AG09319 (cell line): ENCODE measurements around the gene ABITRAM.
"Not testable (repeated sequence)": the region's sequence is repeated elsewhere in the genome, so short reads cannot be mapped to it uniquely, and the experiment has no call there.

Experiments
- DNase-seq: peaks from one replicate; pipeline ENCODE4 v3.0.0-alpha.2; 2010; ENCODE audit warnings: low read depth; ENCODE audit errors: extremely low read depth
- TF ChIP-seq, protein P1 (sequence below): IDR thresholded peaks from 2 replicates; pipeline ENCODE4 v1.5.1; 2011; ENCODE audit warnings: low read depth, mild to moderate bottlenecking, inconsistent platforms, low read length, moderate library complexity

The ABITRAM gene

GRCh38 chr9:108960331-108960730, 26.1 kb downstream of the ABITRAM start:
- TF ChIP-seq, protein P1, sequence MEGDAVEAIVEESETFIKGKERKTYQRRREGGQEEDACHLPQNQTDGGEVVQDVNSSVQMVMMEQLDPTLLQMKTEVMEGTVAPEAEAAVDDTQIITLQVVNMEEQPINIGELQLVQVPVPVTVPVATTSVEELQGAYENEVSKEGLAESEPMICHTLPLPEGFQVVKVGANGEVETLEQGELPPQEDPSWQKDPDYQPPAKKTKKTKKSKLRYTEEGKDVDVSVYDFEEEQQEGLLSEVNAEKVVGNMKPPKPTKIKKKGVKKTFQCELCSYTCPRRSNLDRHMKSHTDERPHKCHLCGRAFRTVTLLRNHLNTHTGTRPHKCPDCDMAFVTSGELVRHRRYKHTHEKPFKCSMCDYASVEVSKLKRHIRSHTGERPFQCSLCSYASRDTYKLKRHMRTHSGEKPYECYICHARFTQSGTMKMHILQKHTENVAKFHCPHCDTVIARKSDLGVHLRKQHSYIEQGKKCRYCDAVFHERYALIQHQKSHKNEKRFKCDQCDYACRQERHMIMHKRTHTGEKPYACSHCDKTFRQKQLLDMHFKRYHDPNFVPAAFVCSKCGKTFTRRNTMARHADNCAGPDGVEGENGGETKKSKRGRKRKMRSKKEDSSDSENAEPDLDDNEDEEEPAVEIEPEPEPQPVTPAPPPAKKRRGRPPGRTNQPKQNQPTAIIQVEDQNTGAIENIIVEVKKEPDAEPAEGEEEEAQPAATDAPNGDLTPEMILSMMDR, result no peak
- DNase-seq, result no peak

DNA sequence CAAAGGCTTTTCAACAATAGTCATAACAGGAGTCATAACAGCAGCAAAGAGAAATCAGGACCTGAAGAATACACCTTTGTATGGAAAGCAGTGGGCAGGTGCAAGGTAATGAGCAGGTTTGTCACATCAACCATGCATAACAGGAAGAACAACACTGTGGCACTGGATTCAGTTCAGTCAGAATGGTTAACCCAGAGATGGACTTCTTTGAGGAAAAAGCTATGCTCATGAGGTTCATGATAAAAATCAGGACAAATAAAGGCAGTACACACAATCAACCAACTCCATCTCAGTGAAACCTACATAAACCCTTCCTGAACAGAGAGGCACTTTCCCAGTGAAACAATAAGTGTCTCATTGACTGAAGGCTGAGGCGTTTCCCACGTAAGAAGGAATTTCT, 27.0 kb downstream of the ABITRAM start:
- TF ChIP-seq, protein P1, result no peak
- no peak for DNase-seq

GRCh38 chr9:108963459-108964143, 29.4 kb downstream of the ABITRAM start:
- no peak for DNase-seq
- TF ChIP-seq, protein P1, result no peak

GRCh38 chr9:108967916-108968315, 33.7 kb downstream of the ABITRAM start:
- TF ChIP-seq, protein P1, result no peak
- no peak for DNase-seq

GRCh38 chr9:108971392-108971791, 37.2 kb downstream of the ABITRAM start:
- not testable (repeated sequence) for DNase-seq

DNA sequence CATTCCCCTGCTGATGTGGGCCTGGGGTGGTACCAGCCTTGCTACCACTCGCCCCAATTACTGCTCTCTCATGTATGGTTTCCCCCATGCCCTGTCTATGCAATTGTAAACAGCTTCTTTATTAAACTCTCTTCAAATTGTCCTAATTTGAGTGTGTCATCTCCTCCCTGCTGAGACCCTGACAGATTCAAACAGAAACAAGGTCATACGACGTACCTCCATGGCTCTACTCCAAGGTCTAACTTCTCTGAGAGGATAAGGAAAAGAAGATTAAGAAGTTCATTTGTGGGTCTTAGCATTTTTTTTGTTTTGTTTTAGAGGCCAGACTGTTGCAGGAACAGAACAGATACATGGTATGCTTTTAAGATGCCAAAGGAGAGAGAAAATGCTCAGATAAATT, 38.0 kb downstream of the ABITRAM start:
- TF ChIP-seq, protein P1, result no peak
- no peak for DNase-seq

- no peak for DNase-seq
- TF ChIP-seq, protein P1, result no peak
Observed at GRCh38 chr9:108972626-108973209, 38.5 kb downstream of the ABITRAM start.

- DNase-seq, result no peak
- TF ChIP-seq, protein P1, result no peak
Observed at GRCh38 chr9:108973895-108974294, 39.7 kb downstream of the ABITRAM start.
